Nephron (organoid): ENCODE results near the gene ZNF573.

ENCODE experiments used
- H3K27ac Mint-ChIP-seq, 3 experiments: 2 replicates each; pipeline ENCODE4 v1.8.0; 2020; ENCODE audit warnings: mixed read lengths in 3 of 3, mild to moderate bottlenecking in 2 of 3, moderate library complexity in 1 of 3
- H3K27me3 Mint-ChIP-seq: 2 replicates; pipeline ENCODE4 v1.8.0; 2021; ENCODE audit warnings: low read depth, mild to moderate bottlenecking, moderate library complexity, mixed read lengths
- H3K36me3 Mint-ChIP-seq: 2 replicates; pipeline ENCODE4 v1.8.0; 2020; ENCODE audit warnings: low read depth, mixed read lengths
- H3K4me1 Mint-ChIP-seq: 2 replicates; pipeline ENCODE4 v1.8.0; 2020; ENCODE audit warnings: mixed read lengths
- H3K4me3 Mint-ChIP-seq, 3 experiments: 2 replicates each; pipeline ENCODE4 v1.8.0; 2020; ENCODE audit warnings: mild to moderate bottlenecking in 3 of 3, mixed read lengths in 3 of 3, moderate library complexity in 2 of 3
- H3K9me3 Mint-ChIP-seq: 2 replicates; pipeline ENCODE4 v1.8.0; 2020; ENCODE audit warnings: mixed read lengths
- TF ChIP-seq, protein P1 (sequence below), 3 experiments: fragments of 200-600 bp; sonication (generic); IDR thresholded peaks; one replicate each; pipeline ENCODE4 v1.5.0; 2021; ENCODE audit warnings: antibody characterized with exemption in 3 of 3; ENCODE audit not compliant: unreplicated experiment in 3 of 3

ZNF573 gene

DNA sequence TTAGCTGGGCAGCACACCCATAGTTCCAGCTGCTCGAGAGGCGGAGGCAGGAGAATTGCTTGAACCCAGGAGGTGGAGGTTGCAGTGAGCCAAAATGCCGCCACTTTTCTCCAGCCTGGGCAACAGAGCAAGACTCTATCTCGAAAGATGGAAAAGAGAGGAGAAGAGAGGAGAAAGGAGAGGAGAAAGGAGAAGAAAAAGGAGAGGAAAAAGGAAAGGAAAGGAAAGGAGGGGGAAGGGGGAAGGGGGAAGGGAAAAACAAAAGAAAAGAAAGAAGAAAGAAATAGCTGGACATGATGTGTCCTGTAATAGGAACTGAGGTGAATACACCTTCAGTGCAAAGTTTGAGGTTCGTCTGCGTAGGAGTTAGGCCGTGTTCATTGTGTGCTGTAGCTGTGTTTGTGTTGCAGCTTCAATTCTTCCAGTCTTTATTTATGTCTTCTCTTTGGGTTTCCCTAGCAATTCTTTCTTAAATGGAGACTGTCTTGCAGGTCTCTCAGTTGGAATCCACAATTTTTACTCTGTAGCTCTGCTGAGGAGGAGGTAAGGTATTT is 73.3 kb downstream of the ZNF573 start:
- TF ChIP-seq, protein P1, sequence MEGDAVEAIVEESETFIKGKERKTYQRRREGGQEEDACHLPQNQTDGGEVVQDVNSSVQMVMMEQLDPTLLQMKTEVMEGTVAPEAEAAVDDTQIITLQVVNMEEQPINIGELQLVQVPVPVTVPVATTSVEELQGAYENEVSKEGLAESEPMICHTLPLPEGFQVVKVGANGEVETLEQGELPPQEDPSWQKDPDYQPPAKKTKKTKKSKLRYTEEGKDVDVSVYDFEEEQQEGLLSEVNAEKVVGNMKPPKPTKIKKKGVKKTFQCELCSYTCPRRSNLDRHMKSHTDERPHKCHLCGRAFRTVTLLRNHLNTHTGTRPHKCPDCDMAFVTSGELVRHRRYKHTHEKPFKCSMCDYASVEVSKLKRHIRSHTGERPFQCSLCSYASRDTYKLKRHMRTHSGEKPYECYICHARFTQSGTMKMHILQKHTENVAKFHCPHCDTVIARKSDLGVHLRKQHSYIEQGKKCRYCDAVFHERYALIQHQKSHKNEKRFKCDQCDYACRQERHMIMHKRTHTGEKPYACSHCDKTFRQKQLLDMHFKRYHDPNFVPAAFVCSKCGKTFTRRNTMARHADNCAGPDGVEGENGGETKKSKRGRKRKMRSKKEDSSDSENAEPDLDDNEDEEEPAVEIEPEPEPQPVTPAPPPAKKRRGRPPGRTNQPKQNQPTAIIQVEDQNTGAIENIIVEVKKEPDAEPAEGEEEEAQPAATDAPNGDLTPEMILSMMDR (IDR thresholded peaks at IDR 0.05; ENCODE audit: unreplicated experiment in 3 of 3) = no peak
- Mint-ChIP-seq H3K27me3 (no peaks in the 10 kb centered on the region), H3K36me3 (peaks cover 95% of the 10 kb centered on the region), H3K4me1 (no peaks in the 10 kb centered on the region), H3K27ac (no peak overlapping the region), H3K9me3 (peaks cover 51% of the 10 kb centered on the region), H3K4me3 (no peak overlapping the region)

- H3K36me3 Mint-ChIP-seq = peaks cover 87% of the 10 kb centered on the region
- H3K4me3 Mint-ChIP-seq = no peak overlapping the region
- TF ChIP-seq, protein P1 (IDR thresholded peaks at IDR 0.05; ENCODE audit: unreplicated experiment in 3 of 3) = no peak
- peaks cover 56% of the 10 kb centered on the region for H3K9me3 Mint-ChIP-seq
- H3K4me1 Mint-ChIP-seq = no peaks in the 10 kb centered on the region
- H3K27ac Mint-ChIP-seq = no peak overlapping the region
- H3K27me3 Mint-ChIP-seq = no peaks in the 10 kb centered on the region
Observed at GRCh38 chr19:37699057-37699456, 80.3 kb downstream of the ZNF573 start.

GRCh38 chr19:37698216-37698615 is 81.2 kb downstream of the ZNF573 start:
- H3K4me1 Mint-ChIP-seq = no peaks in the 10 kb centered on the region
- H3K36me3 Mint-ChIP-seq = peaks cover 79% of the 10 kb centered on the region
- no peak overlapping the region for H3K4me3 Mint-ChIP-seq

GRCh38 chr19:37695144-37695899 is 84.1 kb downstream of the ZNF573 start:
- H3K27me3 Mint-ChIP-seq = no peaks in the 10 kb centered on the region
- no peak overlapping the region for H3K4me3 Mint-ChIP-seq
- H3K27ac Mint-ChIP-seq = no peak overlapping the region
- peaks cover 43% of the 10 kb centered on the region for H3K9me3 Mint-ChIP-seq
- peaks cover 58% of the 10 kb centered on the region for H3K36me3 Mint-ChIP-seq
- TF ChIP-seq, protein P1 (IDR thresholded peaks at IDR 0.05; ENCODE audit: unreplicated experiment in 3 of 3) = no peak
- peaks cover 11% of the 10 kb centered on the region for H3K4me1 Mint-ChIP-seq

More at GRCh38 chr19:37698216-37698615, 81.2 kb downstream of the ZNF573 start:
- TF ChIP-seq, protein P1 (IDR thresholded peaks at IDR 0.05; ENCODE audit: unreplicated experiment in 3 of 3) = no peak
- no peaks in the 10 kb centered on the region for H3K27me3 Mint-ChIP-seq
- no peak overlapping the region for H3K27ac Mint-ChIP-seq
- peaks cover 54% of the 10 kb centered on the region for H3K9me3 Mint-ChIP-seq

DNA sequence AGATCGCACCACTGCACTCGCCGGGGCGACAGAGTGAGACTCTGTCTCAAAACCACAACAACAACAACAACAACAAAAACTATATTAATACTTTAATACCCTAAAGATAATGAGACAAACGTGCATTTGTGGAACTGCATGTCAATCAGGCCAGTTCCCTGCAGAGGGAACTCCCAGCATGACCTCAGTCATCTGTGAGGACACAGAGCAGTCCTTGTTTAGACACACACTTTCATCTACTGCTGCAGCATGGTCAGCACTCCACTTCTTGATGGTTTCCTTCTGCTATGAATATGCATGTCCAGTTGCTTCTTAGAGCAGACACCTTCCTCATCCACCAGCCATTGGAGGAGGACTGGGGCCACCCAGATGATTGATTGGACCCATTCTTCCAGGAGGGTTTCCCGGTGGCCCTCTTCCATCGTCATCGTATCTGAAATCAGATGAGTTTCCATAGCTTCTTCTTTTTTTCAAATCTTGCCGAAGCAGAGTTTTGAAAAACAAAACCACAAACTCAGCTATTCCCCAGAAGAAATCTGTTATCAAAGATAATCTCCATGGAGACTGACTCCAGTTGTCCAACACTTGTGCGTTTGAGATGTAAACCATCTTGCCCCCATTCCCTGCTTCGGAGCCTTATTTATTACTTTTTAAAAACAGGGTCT is 86.3 kb downstream of the ZNF573 start:
- Mint-ChIP-seq H3K9me3 (peaks cover 23% of the 10 kb centered on the region), H3K27ac (no peak overlapping the region), H3K4me3 (peak overlapping the region; percentile 51 to 83 (median 70)), H3K27me3 (no peaks in the 10 kb centered on the region), H3K4me1 (peaks cover 11% of the 10 kb centered on the region), H3K36me3 (peaks cover 42% of the 10 kb centered on the region)
- TF ChIP-seq, protein P1 (IDR thresholded peaks at IDR 0.05; ENCODE audit: unreplicated experiment in 3 of 3) = no peak
